Transverse colon (tissue), 4 donors: Measurements from ENCODE around the gene IL1RL2.

Experiments
- EP300 ChIP-seq: sonication (generic); formaldehyde crosslinking; IDR thresholded peaks from one replicate; pipeline ENCODE4 v1.6.1; 2017; ENCODE audit warnings: antibody characterized with exemption, low read depth
- POLR2A ChIP-seq: fragments of 450-650 bp; IDR thresholded peaks from one replicate; pipeline ENCODE4 v1.6.1; 2016; ENCODE audit warnings: antibody characterized with exemption, mild to moderate bottlenecking, moderate library complexity
- POLR2AphosphoS5 ChIP-seq, 3 donors: sonication (generic); formaldehyde crosslinking; IDR thresholded peaks; one replicate each; pipeline ENCODE4 v1.6.1; 2016; ENCODE audit warnings: antibody characterized with exemption in 3 of 3
- TF ChIP-seq, protein P1 (sequence below), 5 experiments: fragments of 200-600 bp in 3 of 5; fragments of 450-650 bp in 2 of 5; sonication (generic) in 3 of 5; IDR thresholded peaks; 1 replicate in 2 of 5; 2 replicates in 3 of 5; pipeline ENCODE4 v1.5.1; 2016 to 2017; ENCODE audit warnings: antibody characterized with exemption in 5 of 5, inconsistent platforms in 3 of 5, mild to moderate bottlenecking in 2 of 5, moderate library complexity in 1 of 5

DNA sequence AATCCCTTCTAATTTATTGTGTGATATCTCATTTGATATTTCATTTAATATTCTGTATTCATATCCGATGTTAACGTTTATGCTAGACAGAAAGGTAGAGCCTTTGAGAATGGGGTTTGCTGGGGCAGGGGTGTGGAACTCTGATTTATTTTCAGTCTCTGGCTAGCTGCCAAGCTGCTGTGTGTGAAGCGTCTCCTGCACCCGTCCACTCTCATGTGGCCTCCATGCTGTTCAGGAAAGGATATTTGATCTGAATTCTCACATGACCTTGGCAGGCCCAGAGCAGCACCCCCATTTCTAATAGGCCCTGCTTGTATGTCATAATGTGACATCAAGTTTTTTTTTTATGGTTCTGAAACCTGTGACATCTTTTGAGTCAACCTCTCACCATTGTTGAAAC lies 42.7 kb upstream of the IL1RL2 start:
- TF ChIP-seq EP300 = no peak
- peak in 2 of 3 donors; percentile 25 to 32 for TF ChIP-seq POLR2AphosphoS5 (IDR thresholded peaks at IDR 0.05)
- TF ChIP-seq, protein P1, sequence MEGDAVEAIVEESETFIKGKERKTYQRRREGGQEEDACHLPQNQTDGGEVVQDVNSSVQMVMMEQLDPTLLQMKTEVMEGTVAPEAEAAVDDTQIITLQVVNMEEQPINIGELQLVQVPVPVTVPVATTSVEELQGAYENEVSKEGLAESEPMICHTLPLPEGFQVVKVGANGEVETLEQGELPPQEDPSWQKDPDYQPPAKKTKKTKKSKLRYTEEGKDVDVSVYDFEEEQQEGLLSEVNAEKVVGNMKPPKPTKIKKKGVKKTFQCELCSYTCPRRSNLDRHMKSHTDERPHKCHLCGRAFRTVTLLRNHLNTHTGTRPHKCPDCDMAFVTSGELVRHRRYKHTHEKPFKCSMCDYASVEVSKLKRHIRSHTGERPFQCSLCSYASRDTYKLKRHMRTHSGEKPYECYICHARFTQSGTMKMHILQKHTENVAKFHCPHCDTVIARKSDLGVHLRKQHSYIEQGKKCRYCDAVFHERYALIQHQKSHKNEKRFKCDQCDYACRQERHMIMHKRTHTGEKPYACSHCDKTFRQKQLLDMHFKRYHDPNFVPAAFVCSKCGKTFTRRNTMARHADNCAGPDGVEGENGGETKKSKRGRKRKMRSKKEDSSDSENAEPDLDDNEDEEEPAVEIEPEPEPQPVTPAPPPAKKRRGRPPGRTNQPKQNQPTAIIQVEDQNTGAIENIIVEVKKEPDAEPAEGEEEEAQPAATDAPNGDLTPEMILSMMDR (IDR thresholded peaks at IDR 0.05) = no peak
- TF ChIP-seq POLR2A = no peak
